HG02763 (cell line): ENCODE measurements around the gene CEP85.
A peak's percentile ranks its signal among the peaks of the same experiment; 100 is the strongest.
"Not testable (repeated sequence)": the region's sequence is repeated elsewhere in the genome, so short reads cannot be mapped to it uniquely, and the experiment has no call there.

ENCODE experiments used
- ATAC-seq: cut with Tn5 transposase; IDR thresholded peaks from one replicate; pipeline ENCODE4 v1.9.1; 2021; ENCODE audit warnings: mild to moderate bottlenecking, moderate library complexity; ENCODE audit not compliant: unreplicated experiment

CEP85 gene

GRCh38 chr1:26307363-26307781 is 73.4 kb downstream of the CEP85 start:
- ATAC-seq = no peak

- ATAC-seq = not testable (repeated sequence)
These were observed 74.2 kb downstream of the CEP85 start for GRCh38 chr1:26307966-26308899.

- no peak for ATAC-seq
These were observed 80.5 kb downstream of the CEP85 start for GRCh38 chr1:26314501-26314900.

DNA sequence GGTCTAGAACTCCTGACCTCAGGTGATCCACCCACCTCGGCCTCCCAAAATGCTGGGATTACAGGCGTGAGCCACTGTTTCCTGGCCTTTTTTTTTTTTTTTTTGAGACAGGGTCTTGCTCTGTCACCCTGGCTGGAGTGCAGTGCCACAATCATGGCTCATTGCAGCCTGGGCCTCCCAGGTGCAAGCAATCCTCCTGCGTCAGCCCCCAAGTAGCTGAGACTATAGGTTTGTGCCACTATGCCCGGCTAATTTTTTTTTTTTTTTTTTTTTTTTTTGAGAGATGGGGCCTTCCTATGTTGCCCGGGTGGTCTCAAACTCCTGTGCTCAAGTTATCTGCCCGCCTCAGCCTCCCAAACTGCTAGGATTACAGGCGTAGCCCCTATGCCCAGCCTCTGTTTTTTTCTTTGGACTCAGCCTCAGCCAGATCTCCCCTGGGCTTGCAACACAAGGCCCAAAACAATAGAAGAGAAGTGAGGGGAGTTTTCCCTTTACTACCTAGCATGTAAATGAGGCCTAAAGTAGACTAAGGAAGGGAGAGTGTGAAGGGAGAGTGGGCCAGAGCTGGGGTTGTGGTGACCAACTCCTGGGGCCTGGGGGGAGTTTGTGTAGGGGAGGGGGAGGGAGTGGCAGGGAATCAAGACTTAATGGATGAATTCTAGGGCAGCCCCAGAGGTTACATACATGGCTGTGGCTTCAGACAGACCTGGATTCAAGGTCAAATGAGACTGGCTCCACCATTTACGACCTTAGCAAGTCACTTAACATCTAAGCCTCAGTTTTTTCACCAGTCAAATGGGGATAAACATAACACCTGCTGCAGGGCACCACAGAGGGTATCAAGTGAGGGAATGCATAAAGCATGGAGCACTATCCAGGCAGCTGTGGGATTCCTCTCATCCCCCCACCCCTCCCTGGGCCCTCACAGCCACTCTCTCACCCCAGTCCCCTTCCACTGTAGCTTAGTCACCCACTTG is 82.2 kb downstream of the CEP85 start:
- no peak for ATAC-seq

DNA sequence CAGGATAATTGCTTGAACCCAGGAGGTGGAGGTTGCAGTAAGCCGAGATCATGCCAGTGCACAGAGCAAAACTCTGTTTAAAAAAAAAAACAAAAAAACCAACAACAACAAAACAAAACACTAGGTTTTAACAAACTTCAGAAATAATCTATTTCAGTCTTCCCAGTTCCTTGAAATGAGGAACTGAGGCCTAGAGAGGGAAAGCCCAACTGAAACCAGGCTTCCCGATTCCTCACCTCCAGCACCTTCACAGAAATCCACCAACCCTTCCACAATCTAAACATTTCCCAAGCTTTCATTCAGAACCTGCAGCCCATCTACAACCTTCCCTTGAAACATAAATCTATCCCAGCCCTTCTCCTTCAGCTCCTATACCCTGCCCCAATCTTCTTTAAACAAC is 83.1 kb downstream of the CEP85 start:
- no peak for ATAC-seq

- peak; percentile 36 for ATAC-seq
These were observed 83.8 kb downstream of the CEP85 start, which contains the start of gene CD52 for GRCh38 chr1:26317612-26318337. CD52 (plus strand) TSS chr1:26317958; CDS start chr1:26318018, 60 bp downstream.

DNA sequence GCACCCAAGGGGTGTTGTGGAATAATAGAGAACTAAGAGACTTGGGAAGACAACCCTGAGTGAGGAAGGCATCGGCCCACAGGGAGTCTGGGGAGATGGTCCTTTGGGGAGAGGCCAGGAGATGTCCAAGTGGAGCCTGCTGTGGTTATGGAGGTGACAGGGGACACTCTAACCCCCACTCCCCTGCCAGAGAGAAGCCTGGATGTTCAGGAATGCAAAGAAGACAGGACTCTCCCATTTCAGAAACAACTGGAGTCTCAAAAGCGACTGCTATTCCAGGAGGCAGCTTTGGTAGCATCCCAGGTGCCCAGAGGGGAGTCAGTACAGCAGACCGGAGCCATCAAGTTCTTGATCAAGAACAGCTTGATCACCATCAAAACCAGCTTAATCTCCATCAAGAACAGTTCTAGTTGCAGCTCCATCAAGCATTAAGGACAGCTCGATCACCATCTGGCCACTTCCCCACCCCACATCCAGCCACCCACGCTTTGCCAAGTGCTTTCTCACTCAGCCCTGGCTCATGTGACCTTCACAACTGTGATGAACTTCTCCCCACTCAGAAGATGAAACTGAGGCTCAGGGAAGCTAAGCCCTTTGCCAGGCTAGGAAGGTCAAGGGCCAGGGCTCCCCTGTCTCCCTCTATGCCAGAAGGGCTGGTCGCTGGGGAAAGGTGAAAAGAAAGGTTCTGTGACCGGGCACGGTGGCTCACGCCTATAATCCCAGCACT is 84.5 kb downstream of the CEP85 start:
- ATAC-seq = no peak

DNA sequence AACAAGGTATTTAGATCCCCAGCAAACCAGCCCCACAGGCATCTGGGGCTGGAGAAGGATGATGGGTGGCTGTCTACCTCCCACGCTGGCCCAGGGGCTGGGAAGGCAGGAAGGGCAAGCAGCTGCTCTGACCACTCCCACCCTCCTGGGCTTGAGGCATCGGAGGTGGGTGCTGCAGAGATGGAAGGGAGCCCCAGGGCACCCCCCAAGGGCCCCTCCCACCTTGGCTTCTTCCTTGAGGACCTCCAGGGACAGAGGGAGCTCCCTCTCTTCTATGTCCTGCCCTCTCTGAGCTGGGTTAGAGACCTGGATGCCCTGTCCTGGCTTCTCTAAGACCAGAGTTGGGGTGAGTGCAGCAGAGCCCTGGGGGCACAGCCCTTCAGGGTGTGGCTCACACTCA is 86.9 kb downstream of the CEP85 start:
- ATAC-seq = no peak

DNA sequence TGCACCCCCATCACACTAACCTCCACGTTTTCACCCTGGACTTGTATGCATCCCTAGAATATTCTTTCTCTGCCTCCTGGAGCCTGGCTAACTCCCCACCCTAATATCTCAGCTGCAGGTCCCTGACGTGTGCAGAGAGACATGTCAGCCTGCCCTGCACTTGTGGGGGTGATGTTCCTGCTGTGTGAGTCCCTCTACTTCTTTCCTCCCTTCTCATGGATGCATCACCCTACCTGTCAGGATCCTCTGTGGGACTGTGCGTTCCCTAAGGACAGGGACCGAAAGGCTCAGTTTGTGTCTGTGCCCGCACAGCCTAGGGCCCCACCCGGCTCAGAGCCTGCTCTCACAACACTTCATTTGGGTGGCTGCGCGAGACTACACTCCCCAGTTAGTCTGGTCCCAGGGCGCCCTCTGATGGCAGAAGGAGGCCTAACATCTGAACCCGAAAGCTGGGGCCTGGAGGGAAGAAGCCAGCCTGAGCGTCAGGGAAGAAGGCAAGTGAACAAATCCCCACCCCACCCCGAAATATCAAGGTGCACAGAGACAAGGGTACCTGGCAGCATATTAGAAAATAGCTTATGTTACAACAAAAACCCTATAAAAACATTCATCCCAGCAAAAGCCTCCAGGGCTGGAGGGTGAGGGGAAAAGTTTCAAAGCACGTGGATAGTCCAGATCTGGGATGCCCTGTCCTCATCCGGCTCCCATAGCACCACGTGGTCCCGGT is 87.5 kb downstream of the CEP85 start:
- ATAC-seq = peak; percentile 35

- no peak for ATAC-seq
These were observed 88.0 kb downstream of the CEP85 start for GRCh38 chr1:26322042-26322331.

GRCh38 chr1:26323382-26323781 is 89.4 kb downstream of the CEP85 start:
- ATAC-seq = no peak

DNA sequence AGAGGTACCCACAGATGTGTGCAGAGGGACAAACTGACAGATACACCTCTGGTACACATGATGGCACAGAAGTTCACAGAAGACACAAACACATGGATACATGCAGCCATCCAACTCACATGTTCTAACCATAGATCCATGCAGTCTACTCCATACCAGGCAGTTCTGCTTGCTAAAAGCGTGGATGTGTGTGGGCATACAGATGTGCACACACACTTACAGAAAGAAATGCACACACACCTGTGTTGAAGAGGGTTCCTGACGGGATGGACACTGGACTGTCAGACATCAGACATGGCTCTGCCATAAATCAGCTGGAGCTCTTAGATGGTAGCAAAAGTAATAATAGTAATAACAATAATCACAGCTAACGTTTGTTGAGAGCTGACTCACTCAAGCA is 90.5 kb downstream of the CEP85 start:
- ATAC-seq = no peak

GRCh38 chr1:26327956-26328362 is 94.0 kb downstream of the CEP85 start:
- ATAC-seq = no peak
